ENCODE measurements around the gene NEK9.

GRCh38 chr14:75165586-75166391 lies 38.9 kb upstream of the NEK9 start:
- TF ChIP-seq POLR2AphosphoS5 (IDR thresholded peaks at IDR 0.05) = no peak
- TF ChIP-seq, protein P1, sequence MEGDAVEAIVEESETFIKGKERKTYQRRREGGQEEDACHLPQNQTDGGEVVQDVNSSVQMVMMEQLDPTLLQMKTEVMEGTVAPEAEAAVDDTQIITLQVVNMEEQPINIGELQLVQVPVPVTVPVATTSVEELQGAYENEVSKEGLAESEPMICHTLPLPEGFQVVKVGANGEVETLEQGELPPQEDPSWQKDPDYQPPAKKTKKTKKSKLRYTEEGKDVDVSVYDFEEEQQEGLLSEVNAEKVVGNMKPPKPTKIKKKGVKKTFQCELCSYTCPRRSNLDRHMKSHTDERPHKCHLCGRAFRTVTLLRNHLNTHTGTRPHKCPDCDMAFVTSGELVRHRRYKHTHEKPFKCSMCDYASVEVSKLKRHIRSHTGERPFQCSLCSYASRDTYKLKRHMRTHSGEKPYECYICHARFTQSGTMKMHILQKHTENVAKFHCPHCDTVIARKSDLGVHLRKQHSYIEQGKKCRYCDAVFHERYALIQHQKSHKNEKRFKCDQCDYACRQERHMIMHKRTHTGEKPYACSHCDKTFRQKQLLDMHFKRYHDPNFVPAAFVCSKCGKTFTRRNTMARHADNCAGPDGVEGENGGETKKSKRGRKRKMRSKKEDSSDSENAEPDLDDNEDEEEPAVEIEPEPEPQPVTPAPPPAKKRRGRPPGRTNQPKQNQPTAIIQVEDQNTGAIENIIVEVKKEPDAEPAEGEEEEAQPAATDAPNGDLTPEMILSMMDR (IDR thresholded peaks at IDR 0.05; ENCODE audit: poor library complexity, severe bottlenecking) = no peak
- TF ChIP-seq, protein P2, sequence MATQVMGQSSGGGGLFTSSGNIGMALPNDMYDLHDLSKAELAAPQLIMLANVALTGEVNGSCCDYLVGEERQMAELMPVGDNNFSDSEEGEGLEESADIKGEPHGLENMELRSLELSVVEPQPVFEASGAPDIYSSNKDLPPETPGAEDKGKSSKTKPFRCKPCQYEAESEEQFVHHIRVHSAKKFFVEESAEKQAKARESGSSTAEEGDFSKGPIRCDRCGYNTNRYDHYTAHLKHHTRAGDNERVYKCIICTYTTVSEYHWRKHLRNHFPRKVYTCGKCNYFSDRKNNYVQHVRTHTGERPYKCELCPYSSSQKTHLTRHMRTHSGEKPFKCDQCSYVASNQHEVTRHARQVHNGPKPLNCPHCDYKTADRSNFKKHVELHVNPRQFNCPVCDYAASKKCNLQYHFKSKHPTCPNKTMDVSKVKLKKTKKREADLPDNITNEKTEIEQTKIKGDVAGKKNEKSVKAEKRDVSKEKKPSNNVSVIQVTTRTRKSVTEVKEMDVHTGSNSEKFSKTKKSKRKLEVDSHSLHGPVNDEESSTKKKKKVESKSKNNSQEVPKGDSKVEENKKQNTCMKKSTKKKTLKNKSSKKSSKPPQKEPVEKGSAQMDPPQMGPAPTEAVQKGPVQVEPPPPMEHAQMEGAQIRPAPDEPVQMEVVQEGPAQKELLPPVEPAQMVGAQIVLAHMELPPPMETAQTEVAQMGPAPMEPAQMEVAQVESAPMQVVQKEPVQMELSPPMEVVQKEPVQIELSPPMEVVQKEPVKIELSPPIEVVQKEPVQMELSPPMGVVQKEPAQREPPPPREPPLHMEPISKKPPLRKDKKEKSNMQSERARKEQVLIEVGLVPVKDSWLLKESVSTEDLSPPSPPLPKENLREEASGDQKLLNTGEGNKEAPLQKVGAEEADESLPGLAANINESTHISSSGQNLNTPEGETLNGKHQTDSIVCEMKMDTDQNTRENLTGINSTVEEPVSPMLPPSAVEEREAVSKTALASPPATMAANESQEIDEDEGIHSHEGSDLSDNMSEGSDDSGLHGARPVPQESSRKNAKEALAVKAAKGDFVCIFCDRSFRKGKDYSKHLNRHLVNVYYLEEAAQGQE (IDR thresholded peaks at IDR 0.05; ENCODE audit: borderline replicate concordance) = no peak
- no peak for TF ChIP-seq TAF1 (IDR thresholded peaks at IDR 0.05; ENCODE audit: low read depth)

Measured in neural cell (in vitro differentiated cells).